PC-9 (cell line): Measurements from ENCODE around the gene HDHD5. TPM values are rescaled to one million over a fixed set of nuclear protein-coding genes. Genes with fewer than 3 reads are reported as not detected.

Experiments
- BruUV-seq: library from RNA; stranded (reverse); fragments of 400-500 nt; replicated peaks from 2 replicates; lab custom pipeline; 2021; lab: Mats Ljungman, UMichigan
- CTCF ChIA-PET: fragments of 300-600 bp; sonication (Branson Sonifier 250); formaldehyde crosslinking; loops from one replicate; lab custom pipeline; 2022; ENCODE audit warnings: antibody characterized with exemption; lab: Charles Lee
- POLR2A ChIA-PET: fragments of 300-600 bp; sonication (Branson Sonifier 250); formaldehyde crosslinking; loops from one replicate; lab custom pipeline; 2022; ENCODE audit warnings: antibody characterized with exemption; ENCODE audit not compliant: unreplicated experiment; lab: Charles Lee
- DNase-seq, 2 experiments: peaks; one replicate each; pipeline versions ENCODE4 v3.0.0 to v3.0.0-alpha.2; 2015 to 2022; ENCODE audit warnings: mixed read lengths in 1 of 2
- H2AFZ ChIP-seq: fragments of 200-600 bp; sonication (generic); 2 replicates; pipeline ENCODE4 v1.8.1; 2017; ENCODE audit warnings: antibody characterized with exemption
- H3F3A ChIP-seq: fragments of 200-600 bp; sonication (generic); 2 replicates; pipeline ENCODE4 v1.8.1; 2017; ENCODE audit warnings: antibody characterized with exemption, mild to moderate bottlenecking, low read depth; ENCODE audit not compliant: insufficient read depth
- H3K27ac ChIP-seq: fragments of 200-600 bp; sonication (generic); 2 replicates; pipeline ENCODE4 v1.6.1; 2016; ENCODE audit warnings: mixed run types
- H3K27me3 ChIP-seq: fragments of 200-600 bp; sonication (generic); 2 replicates; pipeline ENCODE4 v1.6.1; 2016; ENCODE audit warnings: low read depth, mixed run types; ENCODE audit not compliant: insufficient read depth
- H3K36me3 ChIP-seq: fragments of 200-600 bp; sonication (generic); 2 replicates; pipeline ENCODE4 v1.6.1; 2016; ENCODE audit warnings: low read depth, mixed run types
- H3K4me1 ChIP-seq: fragments of 200-600 bp; sonication (generic); replicated peaks from 2 replicates; pipeline ENCODE4 v1.6.1; 2016; ENCODE audit warnings: mixed run types; ENCODE audit not compliant: insufficient read depth
- H3K4me2 ChIP-seq: fragments of 200-600 bp; sonication (generic); 2 replicates; pipeline ENCODE4 v1.6.1; 2017; ENCODE audit warnings: mixed run types
- H3K4me3 ChIP-seq: fragments of 200-600 bp; sonication (generic); 2 replicates; pipeline ENCODE4 v1.6.1; 2016; ENCODE audit warnings: mixed run types
- H3K79me2 ChIP-seq: fragments of 200-600 bp; sonication (generic); 2 replicates; pipeline ENCODE4 v1.6.1; 2017; ENCODE audit warnings: low read depth, mixed run types
- H3K9me2 ChIP-seq: fragments of 200-600 bp; sonication (generic); 2 replicates; pipeline ENCODE4 v1.8.1; 2017; ENCODE audit warnings: mild to moderate bottlenecking; ENCODE audit not compliant: insufficient read depth
- H3K9me3 ChIP-seq: fragments of 200-600 bp; sonication (generic); 2 replicates; pipeline ENCODE4 v1.8.1; 2016; ENCODE audit warnings: low read depth; ENCODE audit not compliant: insufficient read depth
- H4K20me1 ChIP-seq: fragments of 200-600 bp; sonication (generic); 2 replicates; pipeline ENCODE4 v1.8.1; 2017; ENCODE audit not compliant: insufficient read depth
- EZH2 ChIP-seq: fragments of 200-600 bp; sonication (generic); IDR thresholded peaks from 2 replicates; pipeline ENCODE4 v1.8.0; 2017; ENCODE audit warnings: antibody characterized with exemption, low read depth
- intact Hi-C: fragments of 100-400 bp; cut with micrococcal nuclease; formaldehyde crosslinking; loops from one replicate; pipeline ENCODE4 v1.10.0; 2022; ENCODE audit not compliant: unreplicated experiment
- total RNA-seq: library from RNA; stranded (reverse); gene quantifications from 2 replicates; pipeline ENCODE4 v1.2.3, GENCODE V29; 2021
- TF ChIP-seq, protein P1 (sequence below): fragments of 200-600 bp; sonication (generic); conservative IDR thresholded peaks from 2 replicates; pipeline ENCODE4 v1.6.1; 2017; ENCODE audit warnings: mixed run types, antibody characterized with exemption, mild to moderate bottlenecking, moderate library complexity

Gene HDHD5
- total RNA-seq, 1 experiment from 2014 or later = 26.5 TPM

DNA sequence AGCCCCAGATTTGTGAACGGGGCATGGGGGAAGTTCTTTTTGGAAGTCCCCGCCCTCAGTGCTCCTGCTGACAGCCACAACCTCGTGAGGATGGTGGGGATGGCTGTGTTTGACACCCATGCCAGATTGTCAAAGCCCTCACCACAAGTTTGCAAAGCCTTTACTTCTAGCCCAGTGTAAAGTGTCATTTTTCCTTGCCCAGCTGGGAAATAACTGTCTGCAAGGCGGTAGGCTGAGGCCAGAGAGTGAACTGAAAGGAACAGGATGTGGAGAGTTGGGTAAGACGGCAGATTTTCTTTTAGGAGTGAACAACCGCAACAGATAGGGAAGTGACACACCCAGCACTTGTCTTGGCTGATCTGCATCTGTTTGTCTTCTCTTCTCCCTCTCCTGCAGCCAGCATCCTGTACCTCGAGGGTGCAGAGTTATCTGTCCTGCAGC is 60.7 kb downstream of the HDHD5 start:
- H3K27ac ChIP-seq = no peak overlapping the region
- H3K9me2 ChIP-seq = no peaks in the 10 kb centered on the region
- no peaks in the 10 kb centered on the region for H4K20me1 ChIP-seq
- no peak overlapping the region for H3K4me2 ChIP-seq
- no peak overlapping the region for H3K4me3 ChIP-seq
- H3K4me1 ChIP-seq = no peaks in the 10 kb centered on the region
- no peaks in the 10 kb centered on the region for H3K9me3 ChIP-seq
- H3F3A ChIP-seq = no peaks in the 10 kb centered on the region
- H3K79me2 ChIP-seq = no peaks in the 10 kb centered on the region
- CTCF ChIA-PET = no interaction called here
- H2AFZ ChIP-seq = no peak overlapping the region
- POLR2A ChIA-PET = no interaction called here
- no peak for DNase-seq
- TF ChIP-seq, protein P1, sequence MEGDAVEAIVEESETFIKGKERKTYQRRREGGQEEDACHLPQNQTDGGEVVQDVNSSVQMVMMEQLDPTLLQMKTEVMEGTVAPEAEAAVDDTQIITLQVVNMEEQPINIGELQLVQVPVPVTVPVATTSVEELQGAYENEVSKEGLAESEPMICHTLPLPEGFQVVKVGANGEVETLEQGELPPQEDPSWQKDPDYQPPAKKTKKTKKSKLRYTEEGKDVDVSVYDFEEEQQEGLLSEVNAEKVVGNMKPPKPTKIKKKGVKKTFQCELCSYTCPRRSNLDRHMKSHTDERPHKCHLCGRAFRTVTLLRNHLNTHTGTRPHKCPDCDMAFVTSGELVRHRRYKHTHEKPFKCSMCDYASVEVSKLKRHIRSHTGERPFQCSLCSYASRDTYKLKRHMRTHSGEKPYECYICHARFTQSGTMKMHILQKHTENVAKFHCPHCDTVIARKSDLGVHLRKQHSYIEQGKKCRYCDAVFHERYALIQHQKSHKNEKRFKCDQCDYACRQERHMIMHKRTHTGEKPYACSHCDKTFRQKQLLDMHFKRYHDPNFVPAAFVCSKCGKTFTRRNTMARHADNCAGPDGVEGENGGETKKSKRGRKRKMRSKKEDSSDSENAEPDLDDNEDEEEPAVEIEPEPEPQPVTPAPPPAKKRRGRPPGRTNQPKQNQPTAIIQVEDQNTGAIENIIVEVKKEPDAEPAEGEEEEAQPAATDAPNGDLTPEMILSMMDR = no peak
- TF ChIP-seq EZH2 = no peak
- H3K27me3 ChIP-seq = no peaks in the 10 kb centered on the region
- BruUV-seq = no TSS peak
- H3K36me3 ChIP-seq = no peaks in the 10 kb centered on the region
- intact Hi-C loops = no loop called here

DNA sequence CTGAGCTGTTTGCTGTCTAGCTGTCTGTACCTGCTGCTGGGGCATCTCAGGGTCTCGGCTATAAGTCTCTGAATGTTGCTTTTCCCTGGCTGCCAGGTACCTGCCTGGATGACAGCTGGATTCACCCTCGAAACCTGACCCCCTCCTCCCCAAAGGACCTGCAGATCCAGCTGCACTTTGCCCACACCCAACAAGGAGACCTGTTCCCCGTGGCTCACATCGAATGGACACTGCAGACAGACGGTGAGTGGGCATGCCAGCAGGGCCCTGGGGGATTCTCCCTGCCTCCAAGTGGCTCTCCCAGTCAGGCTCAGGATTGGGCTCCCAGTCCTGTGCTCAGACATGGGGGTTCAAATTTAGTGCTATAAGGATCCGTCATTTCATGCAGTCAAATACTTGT is 61.4 kb downstream of the HDHD5 start:
- intact Hi-C loops = no loop called here
- CTCF ChIA-PET = no interaction called here

DNA sequence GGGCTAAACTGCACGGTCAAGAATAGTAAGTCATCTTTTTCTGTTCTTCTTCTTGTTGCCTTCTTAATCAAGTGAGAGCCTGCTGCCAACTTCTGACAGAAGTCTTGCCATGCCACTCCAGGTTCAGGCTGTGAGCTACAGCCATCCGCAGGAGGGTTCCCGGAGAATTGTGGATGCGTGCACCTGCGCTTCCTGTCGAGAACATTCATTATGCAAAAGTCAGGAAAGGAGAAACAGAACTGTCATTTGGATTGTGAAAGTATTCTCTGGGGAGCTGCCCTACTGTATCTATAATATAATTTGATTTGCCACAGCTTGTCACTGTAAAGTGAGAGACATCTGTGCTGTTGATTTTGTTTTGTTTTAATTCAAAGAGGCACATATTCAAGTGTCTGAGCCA is 62.0 kb downstream of the HDHD5 start:
- Histone ChIP-seq H3K9me2 (no peaks in the 10 kb centered on the region), H3K79me2 (no peaks in the 10 kb centered on the region), H3K27me3 (no peaks in the 10 kb centered on the region), H3F3A (no peaks in the 10 kb centered on the region), H3K9me3 (no peaks in the 10 kb centered on the region), H4K20me1 (no peaks in the 10 kb centered on the region), H3K27ac (no peak overlapping the region), H2AFZ (no peak overlapping the region), H3K4me1 (no peaks in the 10 kb centered on the region), H3K36me3 (no peaks in the 10 kb centered on the region), H3K4me3 (no peak overlapping the region), H3K4me2 (no peak overlapping the region)
- no TSS peak for BruUV-seq
- DNase-seq = no peak
- POLR2A ChIA-PET = no interaction called here
- intact Hi-C loops = no loop called here
- CTCF ChIA-PET = no interaction called here
- no peak for TF ChIP-seq EZH2
- TF ChIP-seq, protein P1 = no peak

More for the DNA sequence above, 61.4 kb downstream of the HDHD5 start:
- TF ChIP-seq, protein P1 = no peak
- no peak for TF ChIP-seq EZH2
- no peaks in the 10 kb centered on the region for H3K4me1 ChIP-seq
- H2AFZ ChIP-seq = no peak overlapping the region
- no peaks in the 10 kb centered on the region for H3K36me3 ChIP-seq
- H3K4me3 ChIP-seq = no peak overlapping the region
- no peaks in the 10 kb centered on the region for H3K27me3 ChIP-seq
- no peak for DNase-seq
- no TSS peak for BruUV-seq
- no peaks in the 10 kb centered on the region for H3K9me3 ChIP-seq
- H3K9me2 ChIP-seq = no peaks in the 10 kb centered on the region
- H3K79me2 ChIP-seq = no peaks in the 10 kb centered on the region
- no peak overlapping the region for H3K4me2 ChIP-seq
- POLR2A ChIA-PET = no interaction called here
- no peaks in the 10 kb centered on the region for H4K20me1 ChIP-seq
- no peak overlapping the region for H3K27ac ChIP-seq
- H3F3A ChIP-seq = no peaks in the 10 kb centered on the region
